ENCODE data around the gene GAGE1. TPM values are rescaled to one million over a fixed set of nuclear protein-coding genes. Genes with fewer than 3 reads are reported as not detected.
A peak's percentile ranks its signal among the peaks of the same experiment; 100 is the strongest.
"Not testable (repeated sequence)": the region's sequence is repeated elsewhere in the genome, so short reads cannot be mapped to it uniquely, and the experiment has no call there.

Gene GAGE1
- not detected for total RNA-seq

GRCh38 chrX:49598720-49599119 is at the start of gene GAGE1:
TSS of gene GAGE1 (plus strand) at chrX:49599020. CDS start at chrX:49600175, 1,155 bp downstream.
- POLR2A ChIA-PET; H3K27ac Mint-ChIP-seq; H3K36me3 Mint-ChIP-seq (ENCODE audit: low read depth); H3K27me3 Mint-ChIP-seq; H3K9me3 Mint-ChIP-seq; H3K4me3 Mint-ChIP-seq; CTCF ChIA-PET; DNase-seq; H3K4me1 Mint-ChIP-seq: not testable (repeated sequence)

GRCh38 chrX:49550989-49551388 is 47.8 kb upstream of the GAGE1 start, which contains the start of gene GAGE12E:
TSS of gene GAGE12E (plus strand) at chrX:49551289. CDS start at chrX:49552444, 1,155 bp downstream.
- H3K27ac Mint-ChIP-seq; H3K4me1 Mint-ChIP-seq; H3K27me3 Mint-ChIP-seq; CTCF ChIA-PET; POLR2A ChIA-PET; H3K9me3 Mint-ChIP-seq; DNase-seq; H3K4me3 Mint-ChIP-seq; H3K36me3 Mint-ChIP-seq (ENCODE audit: low read depth): not testable (repeated sequence)

DNA sequence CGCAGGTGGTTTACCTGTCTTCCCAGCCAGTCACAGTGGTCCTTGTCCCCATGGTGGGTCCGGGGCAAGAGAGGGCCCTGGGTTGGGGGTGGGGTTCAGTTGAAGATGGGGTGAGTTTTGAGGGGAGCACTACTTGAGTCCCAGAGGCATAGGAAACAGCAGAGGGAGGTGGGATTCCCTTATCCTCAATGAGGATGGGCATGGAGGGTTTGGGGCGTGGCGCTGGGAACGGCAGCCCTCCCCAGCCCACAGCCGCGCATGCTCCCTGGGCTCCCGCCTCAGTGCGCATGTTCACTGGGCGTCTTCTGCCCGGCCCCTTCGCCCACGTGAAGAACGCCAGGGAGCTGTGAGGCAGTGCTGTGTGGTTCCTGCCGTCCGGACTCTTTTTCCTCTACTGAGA is 38.3 kb upstream of the GAGE1 start, which contains the start of gene GAGE12F:
TSS of gene GAGE12F (plus strand) at position 301 of the 400 bp plus-strand sequence. CDS start 1,155 bp downstream, outside the sequence.
- CTCF ChIA-PET; H3K9me3 Mint-ChIP-seq; H3K27me3 Mint-ChIP-seq; POLR2A ChIA-PET; DNase-seq; H3K27ac Mint-ChIP-seq; H3K4me3 Mint-ChIP-seq; H3K4me1 Mint-ChIP-seq; H3K36me3 Mint-ChIP-seq (ENCODE audit: low read depth): not testable (repeated sequence)

DNA sequence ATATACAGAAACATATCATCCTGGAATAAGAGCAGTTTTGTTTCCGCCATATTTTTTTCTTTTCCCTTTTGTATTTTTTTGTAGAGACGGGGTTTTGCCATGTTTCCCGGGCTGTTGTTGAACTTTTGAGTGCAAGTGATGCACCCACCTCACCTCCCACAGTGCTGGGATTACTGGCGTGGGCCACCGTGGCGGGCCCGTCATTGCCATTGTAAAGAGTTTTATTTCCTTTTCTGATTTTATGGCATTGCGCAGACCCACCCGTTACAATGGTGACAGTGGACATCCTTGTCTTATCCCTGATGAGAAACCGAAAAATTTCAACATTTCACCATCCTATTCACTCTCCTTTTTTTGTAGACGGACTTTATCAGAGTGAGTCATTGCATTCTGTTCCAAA is 30.1 kb upstream of the GAGE1 start:
- H3K4me3 Mint-ChIP-seq; CTCF ChIA-PET; H3K27me3 Mint-ChIP-seq; DNase-seq; H3K36me3 Mint-ChIP-seq (ENCODE audit: low read depth); POLR2A ChIA-PET; H3K9me3 Mint-ChIP-seq; H3K4me1 Mint-ChIP-seq; H3K27ac Mint-ChIP-seq: not testable (repeated sequence)

DNA sequence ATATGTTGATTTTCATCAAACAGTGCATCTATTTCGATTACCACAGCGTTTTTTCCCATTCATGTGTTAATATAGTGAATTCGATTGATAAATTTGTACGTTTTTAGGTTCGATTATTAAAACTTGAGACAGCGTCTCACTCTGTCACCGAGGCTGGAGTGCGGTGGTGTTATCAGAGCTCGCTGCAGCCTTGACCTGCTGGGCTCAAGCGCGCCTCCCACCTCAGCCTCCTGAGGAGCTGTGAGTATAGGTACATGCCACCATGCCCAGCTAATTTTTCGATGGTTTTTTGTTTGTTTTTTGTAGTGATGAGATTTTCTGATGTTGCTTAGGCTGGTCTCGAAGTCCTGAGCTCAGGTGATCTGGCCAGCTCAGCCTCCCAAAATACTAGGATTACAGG is 29.7 kb upstream of the GAGE1 start:
- DNase-seq; H3K27ac Mint-ChIP-seq; H3K9me3 Mint-ChIP-seq; POLR2A ChIA-PET; H3K4me1 Mint-ChIP-seq; H3K4me3 Mint-ChIP-seq; H3K27me3 Mint-ChIP-seq; CTCF ChIA-PET; H3K36me3 Mint-ChIP-seq (ENCODE audit: low read depth): not testable (repeated sequence)

DNA sequence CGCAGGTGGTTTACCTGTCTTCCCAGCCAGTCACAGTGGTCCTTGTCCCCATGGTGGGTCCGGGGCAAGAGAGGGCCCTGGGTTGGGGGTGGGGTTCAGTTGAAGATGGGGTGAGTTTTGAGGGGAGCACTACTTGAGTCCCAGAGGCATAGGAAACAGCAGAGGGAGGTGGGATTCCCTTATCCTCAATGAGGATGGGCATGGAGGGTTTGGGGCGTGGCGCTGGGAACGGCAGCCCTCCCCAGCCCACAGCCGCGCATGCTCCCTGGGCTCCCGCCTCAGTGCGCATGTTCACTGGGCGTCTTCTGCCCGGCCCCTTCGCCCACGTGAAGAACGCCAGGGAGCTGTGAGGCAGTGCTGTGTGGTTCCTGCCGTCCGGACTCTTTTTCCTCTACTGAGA is 28.7 kb upstream of the GAGE1 start, which contains the start of gene GAGE12G:
TSS of gene GAGE12G (plus strand) at position 301 of the 400 bp plus-strand sequence. CDS start 1,155 bp downstream, outside the sequence.
- H3K27me3 Mint-ChIP-seq; DNase-seq; H3K36me3 Mint-ChIP-seq (ENCODE audit: low read depth); H3K4me1 Mint-ChIP-seq; POLR2A ChIA-PET; H3K9me3 Mint-ChIP-seq; CTCF ChIA-PET; H3K27ac Mint-ChIP-seq; H3K4me3 Mint-ChIP-seq: not testable (repeated sequence)

DNA sequence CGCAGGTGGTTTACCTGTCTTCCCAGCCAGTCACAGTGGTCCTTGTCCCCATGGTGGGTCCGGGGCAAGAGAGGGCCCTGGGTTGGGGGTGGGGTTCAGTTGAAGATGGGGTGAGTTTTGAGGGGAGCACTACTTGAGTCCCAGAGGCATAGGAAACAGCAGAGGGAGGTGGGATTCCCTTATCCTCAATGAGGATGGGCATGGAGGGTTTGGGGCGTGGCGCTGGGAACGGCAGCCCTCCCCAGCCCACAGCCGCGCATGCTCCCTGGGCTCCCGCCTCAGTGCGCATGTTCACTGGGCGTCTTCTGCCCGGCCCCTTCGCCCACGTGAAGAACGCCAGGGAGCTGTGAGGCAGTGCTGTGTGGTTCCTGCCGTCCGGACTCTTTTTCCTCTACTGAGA is 19.2 kb upstream of the GAGE1 start, which contains the start of gene GAGE12H:
TSS of gene GAGE12H (plus strand) at position 301 of the 400 bp plus-strand sequence. CDS start 1,155 bp downstream, outside the sequence.
- CTCF ChIA-PET, DNase-seq: not testable (repeated sequence)

DNA sequence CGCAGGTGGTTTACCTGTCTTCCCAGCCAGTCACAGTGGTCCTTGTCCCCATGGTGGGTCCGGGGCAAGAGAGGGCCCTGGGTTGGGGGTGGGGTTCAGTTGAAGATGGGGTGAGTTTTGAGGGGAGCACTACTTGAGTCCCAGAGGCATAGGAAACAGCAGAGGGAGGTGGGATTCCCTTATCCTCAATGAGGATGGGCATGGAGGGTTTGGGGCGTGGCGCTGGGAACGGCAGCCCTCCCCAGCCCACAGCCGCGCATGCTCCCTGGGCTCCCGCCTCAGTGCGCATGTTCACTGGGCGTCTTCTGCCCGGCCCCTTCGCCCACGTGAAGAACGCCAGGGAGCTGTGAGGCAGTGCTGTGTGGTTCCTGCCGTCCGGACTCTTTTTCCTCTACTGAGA is 9.6 kb upstream of the GAGE1 start, which contains the start of gene GAGE2A:
TSS of gene GAGE2A (plus strand) at position 301 of the 400 bp plus-strand sequence. CDS start 1,155 bp downstream, outside the sequence.
- H3K4me1 Mint-ChIP-seq; H3K27me3 Mint-ChIP-seq; DNase-seq; H3K36me3 Mint-ChIP-seq (ENCODE audit: low read depth); H3K4me3 Mint-ChIP-seq; POLR2A ChIA-PET; H3K27ac Mint-ChIP-seq; H3K9me3 Mint-ChIP-seq; CTCF ChIA-PET: not testable (repeated sequence)

More for the DNA sequence above, 19.2 kb upstream of the GAGE1 start, which contains the start of gene GAGE12H:
- H3K9me3 Mint-ChIP-seq; H3K36me3 Mint-ChIP-seq (ENCODE audit: low read depth); H3K27ac Mint-ChIP-seq; POLR2A ChIA-PET; H3K4me1 Mint-ChIP-seq; H3K4me3 Mint-ChIP-seq; H3K27me3 Mint-ChIP-seq: not testable (repeated sequence)

DNA sequence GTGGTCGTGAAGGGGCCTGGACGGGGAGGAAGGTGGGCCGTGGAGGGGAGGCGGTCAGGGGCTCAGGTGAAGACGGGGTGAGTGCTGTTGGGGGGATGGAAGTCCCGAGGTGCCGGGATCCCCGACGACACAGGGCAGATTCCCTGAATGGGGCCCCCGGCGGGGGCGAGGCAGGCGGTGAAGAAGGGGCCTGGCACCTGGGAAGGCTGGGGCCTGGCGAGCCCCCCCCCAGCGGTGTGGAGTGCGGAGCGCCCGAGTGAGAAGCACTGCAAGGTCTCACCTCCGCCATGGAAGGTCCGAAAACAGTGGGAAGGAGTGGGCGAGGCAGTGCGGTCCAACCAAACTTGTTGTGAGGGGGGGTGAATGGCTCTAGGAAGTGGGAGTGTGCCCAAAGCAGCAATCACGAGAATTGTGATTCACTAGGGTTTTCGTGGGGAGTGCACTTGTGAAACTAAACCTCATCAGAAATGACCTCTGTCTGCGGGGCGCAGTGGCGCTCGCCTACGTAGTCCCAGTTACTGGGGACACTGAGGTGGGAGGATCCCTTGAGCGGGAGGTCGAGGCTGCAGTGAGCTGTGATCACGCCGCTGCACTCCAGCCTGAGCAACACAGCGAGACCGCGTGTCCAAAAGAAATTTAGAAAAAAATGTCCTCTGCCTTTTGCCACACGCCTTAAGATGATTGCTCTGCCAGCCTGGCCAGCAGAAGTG is 8.9 kb upstream of the GAGE1 start:
- H3K4me3 Mint-ChIP-seq; H3K27ac Mint-ChIP-seq; H3K9me3 Mint-ChIP-seq; CTCF ChIA-PET; H3K27me3 Mint-ChIP-seq; H3K4me1 Mint-ChIP-seq; POLR2A ChIA-PET; H3K36me3 Mint-ChIP-seq (ENCODE audit: low read depth): not testable (repeated sequence)
- DNase-seq, result peak; percentile 18

GRCh38 chrX:49590488-49590887 is 8.3 kb upstream of the GAGE1 start:
- H3K4me1 Mint-ChIP-seq; H3K27me3 Mint-ChIP-seq; H3K36me3 Mint-ChIP-seq (ENCODE audit: low read depth); H3K4me3 Mint-ChIP-seq; H3K9me3 Mint-ChIP-seq; POLR2A ChIA-PET; CTCF ChIA-PET; H3K27ac Mint-ChIP-seq: not testable (repeated sequence)
- peak; percentile 11 for DNase-seq

DNA sequence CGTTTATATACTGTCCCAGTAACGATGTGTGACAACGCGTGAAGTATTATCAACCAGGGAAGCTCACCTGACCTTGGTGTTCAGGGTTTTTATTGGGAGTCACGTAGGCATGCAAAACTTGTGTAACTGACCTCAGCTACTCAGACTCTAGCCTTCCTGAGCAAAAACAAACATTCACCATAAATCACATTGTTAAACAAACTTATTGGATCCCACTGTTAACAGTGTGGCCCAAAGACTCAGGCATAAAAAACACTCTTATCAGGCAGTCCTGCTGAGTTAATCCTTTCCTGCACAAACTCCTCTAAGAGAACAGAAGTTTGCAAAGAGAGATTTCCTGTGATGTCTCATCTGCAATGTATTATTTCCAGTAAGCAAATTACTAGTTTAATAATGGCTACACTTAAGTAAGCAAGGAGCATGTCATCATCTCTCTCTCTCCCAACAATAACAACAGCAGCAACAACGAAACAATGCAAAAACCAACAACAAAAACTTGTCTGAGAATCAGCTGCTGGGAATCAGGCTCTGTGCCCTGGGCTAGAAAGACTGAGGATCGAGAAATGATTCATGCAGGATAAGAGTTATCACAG is 12.0 kb downstream of the GAGE1 start:
- ChIA-PET CTCF (no interaction called here), POLR2A (no interaction called here)
- Mint-ChIP-seq H3K27ac (no peak overlapping the region), H3K36me3 (ENCODE audit: low read depth) (no peaks in the 10 kb centered on the region), H3K27me3 (peaks cover 2% of the 10 kb centered on the region), H3K4me1 (no peaks in the 10 kb centered on the region), H3K4me3 (no peak overlapping the region), H3K9me3 (no peaks in the 10 kb centered on the region)
- DNase-seq, result no peak

DNA sequence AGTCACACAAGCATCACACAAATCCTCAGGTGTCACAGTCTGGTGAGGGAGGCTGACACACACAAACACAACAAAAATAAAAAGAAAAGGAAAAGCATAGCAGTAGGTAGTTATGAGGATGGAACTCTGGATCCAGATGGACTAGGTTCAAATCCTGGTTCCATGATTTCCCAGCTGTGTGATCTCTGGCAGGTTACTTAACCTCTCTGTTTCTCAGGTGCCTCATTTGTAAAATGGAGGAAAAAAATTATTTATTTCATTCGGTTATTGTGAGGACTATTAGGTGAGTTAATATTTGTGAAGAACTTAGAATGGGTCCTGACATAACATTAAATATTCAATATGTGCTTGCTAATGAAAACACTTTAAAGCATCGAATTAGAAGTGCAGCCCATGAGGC is 19.8 kb downstream of the GAGE1 start:
- no peaks in the 10 kb centered on the region for H3K4me1 Mint-ChIP-seq
- H3K9me3 Mint-ChIP-seq, result no peaks in the 10 kb centered on the region
- ChIA-PET CTCF (no interaction called here), POLR2A (no interaction called here)
- no peaks in the 10 kb centered on the region for H3K36me3 Mint-ChIP-seq (ENCODE audit: low read depth)
- no peak overlapping the region for H3K4me3 Mint-ChIP-seq
- no peaks in the 10 kb centered on the region for H3K27me3 Mint-ChIP-seq
- H3K27ac Mint-ChIP-seq, result no peak overlapping the region
- no peak for DNase-seq

- H3K27me3 Mint-ChIP-seq, result no peaks in the 10 kb centered on the region
- no peak overlapping the region for H3K4me3 Mint-ChIP-seq
- ChIA-PET POLR2A (no interaction called here), CTCF (interaction anchor here (1.0 to 1.4 kb wide), 2 partner anchors 12 to 19 kb away, joined by 3 read pairs; no protein-coding TSS in a partner anchor)
- H3K9me3 Mint-ChIP-seq, result peaks cover 3% of the 10 kb centered on the region
- H3K27ac Mint-ChIP-seq, result no peak overlapping the region
- no peaks in the 10 kb centered on the region for H3K36me3 Mint-ChIP-seq (ENCODE audit: low read depth)
- DNase-seq, result no peak
- no peaks in the 10 kb centered on the region for H3K4me1 Mint-ChIP-seq
Observed at GRCh38 chrX:49627086-49627777, 28.4 kb downstream of the GAGE1 start.
